Neural progenitor cell (in vitro differentiated cells): ENCODE results near the gene TVP23A. TPM values are rescaled to one million over a fixed set of nuclear protein-coding genes. Genes with fewer than 3 reads are reported as not detected.

Experiments used
- DNase-seq: peaks from one replicate; pipeline ENCODE4 v3.0.0-alpha.2; 2016; ENCODE audit warnings: low spot score
- H2AFZ ChIP-seq: fragments of 200-600 bp; sonication (generic); replicated peaks from 2 replicates; pipeline ENCODE4 v1.6.1; 2016; ENCODE audit warnings: antibody characterized with exemption
- H3F3A ChIP-seq: fragments of 200-600 bp; sonication (generic); 2 replicates; pipeline ENCODE4 v1.6.1; 2016; ENCODE audit warnings: antibody characterized with exemption, low read depth
- H3K27ac ChIP-seq: fragments of 200-600 bp; sonication (generic); 2 replicates; pipeline ENCODE4 v1.5.1; 2016; ENCODE audit warnings: mild to moderate bottlenecking
- H3K27me3 ChIP-seq: fragments of 200-600 bp; sonication (generic); 2 replicates; pipeline ENCODE4 v1.6.1; 2016; ENCODE audit warnings: mild to moderate bottlenecking, moderate library complexity
- H3K36me3 ChIP-seq: fragments of 200-600 bp; sonication (generic); 2 replicates; pipeline ENCODE4 v1.5.1; 2016
- H3K4me1 ChIP-seq: fragments of 200-600 bp; sonication (generic); 2 replicates; pipeline ENCODE4 v1.6.1; 2016; ENCODE audit warnings: mixed run types
- H3K4me2 ChIP-seq: fragments of 200-600 bp; sonication (generic); 2 replicates; pipeline ENCODE4 v1.6.1; 2016
- H3K4me3 ChIP-seq: fragments of 200-600 bp; sonication (generic); 2 replicates; pipeline ENCODE4 v1.5.1; 2016
- H3K79me2 ChIP-seq: fragments of 200-600 bp; sonication (generic); 2 replicates; pipeline ENCODE4 v1.6.1; 2016; ENCODE audit warnings: low read depth
- H3K9ac ChIP-seq: fragments of 200-600 bp; sonication (generic); 2 replicates; pipeline ENCODE4 v1.6.1; 2016
- H3K9me3 ChIP-seq: fragments of 200-600 bp; sonication (generic); 2 replicates; pipeline ENCODE4 v1.5.1; 2016; ENCODE audit warnings: low read depth
- H4K20me1 ChIP-seq: fragments of 200-600 bp; sonication (generic); 2 replicates; pipeline ENCODE4 v1.6.1; 2016; ENCODE audit warnings: low read depth
- H3K27ac Mint-ChIP-seq: 3 replicates; pipeline ENCODE4 v1.8.0; 2021; ENCODE audit warnings: mixed read lengths
- H3K27me3 Mint-ChIP-seq: 2 replicates; pipeline ENCODE4 v1.8.0; 2022; ENCODE audit warnings: low read depth, mild to moderate bottlenecking, inconsistent platforms, moderate library complexity, mixed read lengths; ENCODE audit not compliant: insufficient read depth
- H3K36me3 Mint-ChIP-seq: 3 replicates; pipeline ENCODE4 v1.8.0; 2021; ENCODE audit warnings: mixed read lengths
- H3K4me1 Mint-ChIP-seq: 3 replicates; pipeline ENCODE4 v1.8.0; 2021; ENCODE audit warnings: mixed read lengths
- H3K4me3 Mint-ChIP-seq: 3 replicates; pipeline ENCODE4 v1.8.0; 2021; ENCODE audit warnings: mild to moderate bottlenecking, moderate library complexity, mixed read lengths
- H3K9me3 Mint-ChIP-seq: 3 replicates; pipeline ENCODE4 v1.8.0; 2020; ENCODE audit warnings: mixed read lengths
- CTCF ChIP-seq: fragments of 200-600 bp; sonication (generic); IDR thresholded peaks from 2 replicates; pipeline ENCODE4 v1.5.1; 2017; ENCODE audit warnings: antibody characterized with exemption, mild to moderate bottlenecking
- EZH2 ChIP-seq: fragments of 200-600 bp; sonication (generic); IDR thresholded peaks from 2 replicates; pipeline ENCODE4 v1.6.1; 2017; ENCODE audit warnings: antibody characterized with exemption, mild to moderate bottlenecking, moderate library complexity
- EZH2phosphoT487 ChIP-seq: fragments of 200-600 bp; sonication (generic); IDR thresholded peaks from 2 replicates; pipeline ENCODE4 v1.6.1; 2017; ENCODE audit warnings: antibody characterized with exemption
- small RNA-seq: library from RNA; depleted of rRNA; stranded (forward); fragments of <200 nt; gene quantifications from one replicate; pipeline ENCODE3, GENCODE V24; 2015
- total RNA-seq: library from RNA; depleted of rRNA; stranded (reverse); fragments of >200 nt; gene quantifications from 2 replicates; pipeline ENCODE4 v1.2.3, GENCODE V29; 2015; ENCODE audit warnings: low replicate concordance

Gene TVP23A
- total RNA-seq, 1 donor from 2014 or later, result 3.5 TPM

GRCh38 chr16:10729104-10730048 lies 89.2 kb downstream of the TVP23A start:
- H3K27me3 Mint-ChIP-seq, result no peaks in the 10 kb centered on the region
- H3K4me2 ChIP-seq, result no peak overlapping the region
- no peak overlapping the region for H3K27ac Mint-ChIP-seq

GRCh38 chr16:10728003-10728887 lies 90.3 kb downstream of the TVP23A start:
- Mint-ChIP-seq H3K27me3 (no peaks in the 10 kb centered on the region), H3K9me3 (peaks cover 2% of the 10 kb centered on the region), H3K36me3 (no peaks in the 10 kb centered on the region), H3K4me1 (no peaks in the 10 kb centered on the region), H3K4me3 (no peak overlapping the region), H3K27ac (no peak overlapping the region)
- H3K79me2 ChIP-seq, result no peaks in the 10 kb centered on the region
- H3K9ac ChIP-seq, result no peak overlapping the region
- H4K20me1 ChIP-seq, result no peaks in the 10 kb centered on the region
- no peak overlapping the region for H2AFZ ChIP-seq
- H3K4me2 ChIP-seq, result no peak overlapping the region
- no peaks in the 10 kb centered on the region for H3F3A ChIP-seq
- H3K36me3 ChIP-seq, result no peaks in the 10 kb centered on the region
- H3K9me3 ChIP-seq, result no peaks in the 10 kb centered on the region
- H3K27me3 ChIP-seq, result no peaks in the 10 kb centered on the region
- no peaks in the 10 kb centered on the region for H3K4me1 ChIP-seq
- no peak overlapping the region for H3K27ac ChIP-seq
- DNase-seq, result no peak
- no peak for TF ChIP-seq EZH2phosphoT487
- no peak for TF ChIP-seq EZH2
- no peak overlapping the region for H3K4me3 ChIP-seq

More at GRCh38 chr16:10729104-10730048, 89.2 kb downstream of the TVP23A start:
- Histone ChIP-seq H3K9ac (no peak overlapping the region), H3K4me1 (no peaks in the 10 kb centered on the region), H4K20me1 (no peaks in the 10 kb centered on the region), H3K27ac (no peak overlapping the region), H2AFZ (no peak overlapping the region), H3F3A (no peaks in the 10 kb centered on the region), H3K36me3 (no peaks in the 10 kb centered on the region), H3K9me3 (no peaks in the 10 kb centered on the region), H3K27me3 (no peaks in the 10 kb centered on the region), H3K79me2 (no peaks in the 10 kb centered on the region), H3K4me3 (no peak overlapping the region)
- DNase-seq, result peak; percentile 16
- Mint-ChIP-seq H3K4me1 (no peaks in the 10 kb centered on the region), H3K36me3 (no peaks in the 10 kb centered on the region), H3K9me3 (peaks cover 3% of the 10 kb centered on the region), H3K4me3 (no peak overlapping the region)
- TF ChIP-seq EZH2phosphoT487, result no peak
- TF ChIP-seq EZH2, result no peak
- no peak for TF ChIP-seq CTCF

Small RNA genes lying within 50 kb of the gene (small RNA-seq; reads per million reads assigned to genes)
- not detected for gene MTND4LP24
- gene MTND6P33, result not detected

Other genes starting within 250 kb of the TVP23A start
- 15.8 and 16.4 TPM in 2 replicates for gene EMP2, start 238.2 kb downstream of the TVP23A start, total RNA-seq
- gene TEKT5, start 123.9 kb downstream of the TVP23A start, total RNA-seq, result 0.07 and 0.50 TPM in 2 replicates
- 21.6 and 22.8 TPM in 2 replicates for gene NUBP1, start 75.0 kb downstream of the TVP23A start, total RNA-seq
- not detected in 2 replicates for gene CIITA, start 58.4 kb upstream of the TVP23A start, total RNA-seq
- 16.4 and 45.9 TPM in 2 replicates for gene DEXI, start 123.7 kb upstream of the TVP23A start, total RNA-seq
- 7.8 and 11.9 TPM in 2 replicates for gene CLEC16A, start 125.8 kb upstream of the TVP23A start, total RNA-seq